GM21619 (cell line): Measurements from ENCODE around the gene NAMPT.
A peak's percentile ranks its signal among the peaks of the same experiment; 100 is the strongest.

ENCODE experiments used
- ATAC-seq: cut with Tn5 transposase; IDR thresholded peaks from one replicate; pipeline ENCODE4 v1.9.1; 2021; ENCODE audit not compliant: unreplicated experiment

The NAMPT gene

GRCh38 chr7:106277976-106278375 is 6.8 kb downstream of the NAMPT start:
- ATAC-seq, result no peak

DNA sequence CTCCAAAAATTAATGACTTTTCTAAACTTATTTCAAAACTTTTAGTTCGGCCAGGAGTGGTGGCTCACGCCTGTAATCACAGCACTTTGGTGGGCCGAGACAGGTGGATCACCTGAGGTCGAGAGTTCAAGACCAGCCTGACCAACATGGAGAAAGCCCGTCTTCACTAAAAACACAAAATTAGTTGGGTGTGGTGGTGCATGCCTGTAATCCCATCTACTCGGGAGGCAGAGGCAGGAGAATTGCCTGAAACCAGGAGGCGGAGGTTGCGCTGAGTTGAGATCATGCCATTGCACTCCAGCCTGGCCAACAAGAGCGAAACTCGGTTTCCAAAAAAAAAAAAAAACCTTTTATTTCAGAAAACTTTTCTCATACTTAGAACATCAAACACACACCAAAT is 8.3 kb downstream of the NAMPT start:
- ATAC-seq, result no peak

DNA sequence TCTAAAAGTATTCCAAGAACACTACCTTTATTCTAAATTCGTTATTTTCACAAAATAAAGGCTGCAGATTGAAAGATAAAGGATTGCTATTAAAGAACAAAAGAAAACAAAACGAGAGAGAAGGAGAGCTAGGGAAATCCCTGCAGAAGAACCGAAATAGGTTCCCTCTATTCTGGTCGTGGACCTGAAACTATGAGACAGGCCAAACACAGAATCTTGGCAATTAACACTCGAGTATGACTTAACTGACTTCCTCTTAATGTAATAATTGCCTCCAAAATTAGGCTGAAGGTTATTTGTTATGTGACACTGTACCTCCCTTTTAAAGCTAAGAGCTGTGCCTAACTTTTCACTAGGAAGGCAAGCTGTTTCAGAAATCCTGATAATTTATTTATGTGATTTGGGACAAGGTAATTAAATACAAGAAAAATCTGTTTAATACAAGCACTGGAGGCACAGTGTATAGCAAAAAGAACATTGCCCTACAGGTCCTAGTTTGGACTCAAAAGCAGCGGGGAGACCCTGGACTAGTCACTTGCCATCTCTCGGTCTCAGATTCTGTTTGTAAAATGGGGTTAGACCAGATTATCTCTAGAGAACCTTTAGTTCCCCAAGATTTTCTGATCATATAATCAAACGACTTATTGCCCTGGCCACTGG is 11.6 kb downstream of the NAMPT start:
- ATAC-seq, result no peak

DNA sequence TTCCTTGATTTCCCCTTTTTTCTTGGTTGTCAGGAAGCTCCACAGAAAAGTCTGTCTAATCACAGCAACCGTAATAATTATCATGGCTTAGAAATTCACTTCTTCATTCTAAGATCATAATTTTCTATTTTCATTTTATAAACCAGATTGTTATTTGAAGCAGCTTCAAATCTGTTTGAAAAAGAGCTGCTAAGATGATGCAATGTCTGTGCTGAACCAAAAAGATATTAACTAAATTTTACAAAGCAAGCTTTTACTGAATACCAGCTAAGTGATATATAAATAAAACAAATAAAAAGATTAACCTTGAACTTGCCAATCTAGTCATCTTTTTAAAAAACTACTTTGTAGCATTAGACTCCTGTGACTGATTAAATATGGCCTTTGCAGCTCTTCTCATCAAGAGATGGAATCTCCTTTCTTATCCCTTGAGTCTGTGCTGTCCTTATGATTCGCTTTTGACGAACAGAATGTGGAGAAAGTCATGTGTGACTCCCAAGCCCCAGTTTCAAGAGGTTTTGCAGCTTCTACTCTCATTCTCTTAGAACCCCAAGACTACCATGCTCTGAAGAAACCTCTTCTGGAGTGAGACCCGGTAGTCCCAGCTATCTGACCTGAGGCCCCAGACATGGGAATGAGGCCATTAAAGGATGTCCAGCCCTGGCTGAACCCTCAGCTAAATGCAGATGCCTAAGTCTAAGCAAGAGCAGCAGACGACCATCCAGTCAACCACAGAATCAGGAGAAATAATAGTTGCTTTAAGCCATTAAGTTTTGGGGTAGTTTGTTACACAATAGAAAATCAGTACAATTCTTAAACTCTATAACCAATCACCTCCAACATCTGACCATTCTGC is 14.4 kb downstream of the NAMPT start:
- ATAC-seq, result no peak

- ATAC-seq, result no peak
These were observed 15.4 kb downstream of the NAMPT start for GRCh38 chr7:106269254-106269961.

DNA sequence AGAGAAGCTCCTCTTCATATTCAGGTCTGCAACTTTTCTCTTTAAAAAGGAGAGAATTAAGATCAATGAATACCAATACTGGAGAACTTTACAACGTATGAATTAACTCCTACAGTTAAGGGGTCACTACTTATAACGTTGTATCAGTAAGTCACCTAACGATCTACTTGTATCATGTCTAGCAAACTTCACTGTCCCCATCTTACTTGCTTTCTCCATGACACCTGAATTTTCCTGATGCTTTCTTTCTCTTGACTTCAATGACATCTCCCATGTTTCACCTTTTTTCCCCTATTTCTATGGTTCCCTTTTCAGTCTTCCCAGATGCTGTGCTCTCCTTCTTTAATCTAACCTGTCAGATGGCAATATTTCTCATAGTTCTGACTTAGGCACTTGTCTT is 19.6 kb downstream of the NAMPT start:
- ATAC-seq, result no peak

DNA sequence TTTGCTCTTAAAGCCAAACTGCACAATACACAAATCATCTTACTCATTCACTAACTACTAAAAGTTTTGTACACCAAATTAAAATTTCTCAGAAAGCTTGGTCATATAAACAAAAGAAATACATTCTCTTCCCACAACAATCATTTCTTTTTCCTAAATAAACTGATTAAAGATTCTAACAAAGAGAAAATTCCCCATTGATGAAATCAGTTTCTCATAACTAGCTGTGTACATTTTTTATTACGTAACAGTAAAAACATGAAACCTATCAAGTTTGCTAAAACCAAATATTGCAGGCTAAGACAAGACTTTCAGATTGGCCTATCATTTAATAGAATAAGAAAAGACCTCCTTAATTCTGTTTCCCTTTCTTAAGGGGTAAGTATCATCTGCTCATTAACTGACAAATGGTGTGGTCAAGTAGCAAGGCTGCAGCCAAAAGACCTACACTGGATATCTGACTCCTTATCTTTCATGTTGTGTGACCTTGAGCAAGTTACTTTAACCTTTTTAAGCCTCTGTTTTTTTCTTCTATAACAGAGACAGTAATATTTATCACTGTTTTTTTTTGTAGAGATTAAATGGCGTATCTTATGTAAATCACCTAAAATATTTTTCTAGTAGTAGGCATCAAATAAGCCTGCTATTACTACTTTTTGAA is 22.4 kb downstream of the NAMPT start:
- no peak for ATAC-seq

DNA sequence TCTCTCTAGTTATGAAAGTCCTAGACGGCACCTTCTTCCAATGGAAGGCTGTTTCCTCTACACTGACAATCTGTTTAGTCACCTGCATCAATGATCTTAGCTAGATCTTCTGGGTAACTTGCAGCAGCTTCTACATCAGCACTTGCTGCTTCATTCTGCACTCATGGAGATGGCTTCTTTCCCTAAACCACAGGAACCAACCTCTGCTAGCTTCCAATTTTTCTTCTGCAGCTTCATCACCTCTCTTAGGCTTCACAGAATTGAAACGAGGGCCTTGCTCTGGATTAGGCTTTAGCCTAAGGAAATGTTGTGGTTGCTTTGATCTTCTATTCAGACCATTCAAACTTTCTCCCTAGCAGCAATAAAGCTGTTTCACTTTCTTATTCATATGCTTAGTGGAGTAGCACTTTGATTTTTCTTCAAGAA is 24.6 kb downstream of the NAMPT start:
- peak; percentile 65 for ATAC-seq

- ATAC-seq, result no peak
These were observed 26.0 kb downstream of the NAMPT start for GRCh38 chr7:106258789-106259188.

DNA sequence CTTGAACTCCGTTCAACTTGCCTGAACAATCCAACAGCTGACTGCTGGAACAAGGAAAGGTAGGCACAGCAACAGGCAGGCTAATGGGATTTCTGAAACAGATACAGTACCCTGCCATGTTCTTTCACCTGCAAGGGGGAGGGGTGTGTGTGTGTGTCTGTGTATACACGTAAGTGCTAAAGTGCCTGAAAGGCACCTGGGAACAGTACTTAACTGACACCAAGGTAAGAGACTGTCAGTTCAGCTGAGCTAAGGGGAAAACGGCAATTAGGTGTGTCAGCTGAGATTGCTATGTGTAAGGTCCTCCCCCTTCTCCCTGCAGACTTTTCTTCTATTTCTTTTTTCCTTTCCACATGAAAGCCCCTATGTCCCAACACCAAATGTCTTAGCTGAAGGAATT is 27.0 kb downstream of the NAMPT start:
- no peak for ATAC-seq

DNA sequence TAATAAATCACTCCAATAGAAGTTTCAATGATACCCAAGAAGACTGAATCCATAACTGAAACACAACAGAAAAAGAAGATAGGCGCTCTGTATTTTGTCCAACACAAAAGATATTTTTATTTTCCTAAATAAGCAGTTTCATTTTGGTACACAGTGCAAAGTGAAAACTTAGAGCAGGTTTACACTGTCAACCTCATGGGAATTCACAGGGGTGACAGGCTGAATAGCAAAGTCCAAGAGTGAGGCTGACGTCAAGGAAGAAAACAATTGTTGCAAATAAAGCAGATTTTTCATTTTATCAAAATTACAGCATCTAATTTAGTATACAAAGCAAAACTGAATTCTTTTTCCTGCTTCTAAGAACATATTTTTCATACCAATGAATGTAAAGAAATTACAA is 28.6 kb downstream of the NAMPT start:
- ATAC-seq, result no peak

DNA sequence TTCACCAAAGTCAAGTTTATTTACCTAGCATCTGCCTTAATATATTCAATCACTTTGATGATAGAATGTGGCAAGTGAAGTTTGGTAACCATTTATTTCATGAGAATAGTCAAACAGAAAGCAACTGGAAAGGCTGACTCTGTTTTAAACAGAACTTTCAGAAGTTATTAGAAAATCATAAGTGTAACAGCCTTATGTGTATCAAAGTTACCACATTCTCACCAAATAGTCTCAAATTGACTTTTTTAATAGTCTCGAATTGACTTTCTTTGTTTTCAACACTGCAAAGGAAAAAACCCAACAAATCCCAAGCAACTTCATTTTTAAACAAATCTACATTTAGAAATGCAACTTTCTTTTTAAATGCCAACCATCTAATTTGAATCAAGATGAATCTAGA is 29.5 kb downstream of the NAMPT start:
- ATAC-seq, result no peak

DNA sequence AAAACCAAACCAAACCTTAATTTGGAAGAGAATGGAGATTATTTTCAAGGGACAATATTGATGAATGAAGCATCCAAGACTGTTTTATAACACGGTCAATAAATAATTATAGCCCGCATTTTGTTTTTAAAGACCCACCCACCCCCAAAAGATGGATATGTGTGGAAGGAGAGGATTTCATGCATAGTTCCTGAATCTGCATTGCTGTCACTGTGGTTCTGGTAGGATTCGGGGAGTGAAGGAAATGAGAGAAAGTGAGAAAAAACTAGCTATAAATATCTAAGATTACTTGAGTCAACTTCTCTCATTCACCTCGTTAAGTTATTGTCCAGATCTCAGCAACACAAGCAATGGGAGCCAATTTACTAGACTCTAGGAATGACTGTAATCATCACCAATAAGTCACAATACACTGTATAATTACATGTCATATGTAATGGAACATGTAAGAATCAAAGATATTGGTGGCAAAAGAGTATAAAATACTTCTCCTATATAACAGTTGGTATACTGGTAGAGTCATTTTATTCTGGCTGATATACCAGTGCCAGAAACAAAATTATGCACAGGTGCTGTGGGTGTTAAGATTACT is 30.2 kb downstream of the NAMPT start:
- ATAC-seq, result no peak

DNA sequence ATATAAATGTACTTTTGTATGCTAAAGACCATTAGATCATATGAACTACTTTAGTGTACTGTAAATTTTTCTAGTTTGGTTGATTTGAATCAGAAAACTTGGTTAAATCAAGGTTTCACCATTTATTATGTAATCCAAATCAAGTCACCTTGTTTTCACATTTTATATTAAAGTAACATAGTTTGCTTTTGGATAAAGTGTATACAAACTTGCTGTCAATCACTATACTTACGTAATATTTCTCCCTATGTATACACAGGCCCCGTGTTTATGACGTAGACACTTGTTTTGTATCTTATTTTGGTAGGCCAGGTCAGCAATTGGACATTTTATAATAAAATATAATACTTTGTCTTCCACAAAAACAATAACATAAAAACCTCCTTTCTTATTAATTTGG is 32.2 kb downstream of the NAMPT start:
- ATAC-seq, result no peak

GRCh38 chr7:106249488-106249887 is 35.3 kb downstream of the NAMPT start:
- no peak for ATAC-seq

- no peak for ATAC-seq
These were observed 36.2 kb downstream of the NAMPT start for GRCh38 chr7:106248600-106248999.

- no peak for ATAC-seq
These were observed 36.9 kb downstream of the NAMPT start for GRCh38 chr7:106247841-106248240.

DNA sequence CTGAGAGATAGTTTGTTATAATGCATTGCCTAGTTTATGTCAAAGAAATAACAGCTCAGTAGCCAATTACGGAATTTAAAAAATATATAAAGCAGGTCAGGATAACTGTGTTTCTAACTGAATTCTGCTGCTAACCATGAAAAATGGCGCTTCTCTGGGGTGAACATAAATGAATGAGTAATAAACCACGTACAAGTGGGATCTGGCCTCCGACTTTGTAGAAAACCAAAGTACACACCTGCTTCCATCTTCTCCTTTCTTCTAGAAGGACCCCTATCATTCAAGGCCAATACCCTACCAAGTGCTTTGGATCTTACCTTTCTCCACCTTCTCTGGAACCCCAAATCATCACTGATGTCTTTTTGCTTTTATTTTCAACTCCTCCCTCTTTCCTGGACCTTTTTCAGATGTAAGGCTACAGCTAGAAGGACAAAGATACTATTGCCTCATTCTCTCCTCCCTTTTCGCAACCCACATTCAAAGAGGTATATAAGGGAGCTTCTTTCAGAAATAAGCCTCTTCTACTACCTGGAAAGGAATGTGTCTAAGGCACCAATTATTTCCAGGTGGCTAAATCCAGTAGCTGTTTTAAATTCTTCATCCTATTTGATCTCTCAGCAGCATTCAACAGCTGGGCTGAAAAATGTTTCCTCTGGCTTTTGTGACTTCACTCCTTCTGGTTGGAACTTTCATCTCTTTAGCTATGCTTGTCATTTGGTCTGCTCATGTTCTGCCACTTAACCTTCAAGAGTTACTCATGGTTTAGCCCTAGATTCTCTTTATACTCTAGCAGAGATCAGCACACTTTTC is 37.7 kb downstream of the NAMPT start:
- no peak for ATAC-seq

- no peak for ATAC-seq
These were observed 40.9 kb downstream of the NAMPT start for GRCh38 chr7:106243893-106244292.

DNA sequence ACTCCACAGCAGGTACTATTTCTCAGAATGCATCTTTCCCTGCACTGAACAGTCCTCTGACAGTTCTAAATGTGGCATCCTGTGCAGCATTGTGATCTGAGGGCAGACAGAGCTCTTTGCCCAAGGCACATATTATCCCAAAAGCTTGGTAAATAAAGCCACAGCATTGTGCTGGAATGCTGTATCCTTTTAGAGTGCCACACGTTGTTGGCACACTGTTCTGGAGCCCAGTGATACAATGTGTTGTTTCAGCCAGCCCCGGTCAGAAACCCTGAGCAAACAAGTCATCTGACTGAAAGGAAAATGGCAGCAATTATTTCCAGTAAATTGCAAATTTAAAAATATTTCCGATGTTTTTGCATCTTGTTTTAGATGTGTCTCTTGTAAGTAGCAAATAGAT is 45.4 kb downstream of the NAMPT start:
- ATAC-seq, result no peak
